RCC 7860 (cell line): ENCODE results near the gene PNMA1.
A peak's percentile ranks its signal among the peaks of the same experiment; 100 is the strongest.

Experiments
- DNase-seq: peaks from one replicate; pipeline ENCODE4 v3.0.0-alpha.2; 2015; ENCODE audit warnings: low spot score
- FAIRE-seq: peaks from 2 replicates; lab custom pipeline; 2012; peaks lifted over from hg19 to GRCh38; lab: Jason Lieb, UNC

PNMA1 gene

GRCh38 chr14:73678698-73679097 is 35.5 kb downstream of the PNMA1 start:
- no peak for FAIRE-seq
- DNase-seq = no peak

GRCh38 chr14:73674986-73675385 is 39.2 kb downstream of the PNMA1 start:
- FAIRE-seq = no peak

GRCh38 chr14:73667854-73668253 is 46.3 kb downstream of the PNMA1 start:
- FAIRE-seq (no peak), DNase-seq (no peak)

More at GRCh38 chr14:73674986-73675385, 39.2 kb downstream of the PNMA1 start:
- DNase-seq = no peak

- DNase-seq (no peak), FAIRE-seq (no peak)
Observed at GRCh38 chr14:73666583-73666982, 47.6 kb downstream of the PNMA1 start.

- no peak for FAIRE-seq
- DNase-seq = no peak
Observed at GRCh38 chr14:73665130-73665529, 49.1 kb downstream of the PNMA1 start.

GRCh38 chr14:73663548-73664212 is 50.5 kb downstream of the PNMA1 start:
- no peak for DNase-seq
- no peak for FAIRE-seq

- DNase-seq = peak; percentile 80
- peak; percentile 92 for FAIRE-seq
Observed at GRCh38 chr14:73662487-73662943, 51.7 kb downstream of the PNMA1 start.

GRCh38 chr14:73661872-73662271 is 52.3 kb downstream of the PNMA1 start:
- no peak for DNase-seq
- FAIRE-seq = no peak
